Uterus (tissue), 4 donors: Measurements from ENCODE around the gene EGFLAM. TPM values are rescaled to one million over a fixed set of nuclear protein-coding genes. Genes with fewer than 3 reads are reported as not detected.

Experiments
- DNase-seq, 2 donors: peaks; one replicate each; pipeline ENCODE4 v3.0.0-alpha.2; 2019 to 2020
- H3K27ac ChIP-seq, 2 donors: fragments of 200-600 bp; sonication (generic); 1 replicate in 1 of 2; 2 replicates in 1 of 2; pipeline ENCODE4 v1.5.1; 2016 to 2018
- H3K27me3 ChIP-seq, 2 donors: fragments of 200-600 bp; sonication (generic); one replicate each; pipeline ENCODE4 v1.5.1; 2018 to 2019; ENCODE audit warnings: control low read depth in 1 of 2
- H3K36me3 ChIP-seq, 2 donors: fragments of 200-600 bp; sonication (generic); one replicate each; pipeline ENCODE4 v1.5.1; 2019; ENCODE audit warnings: control low read depth in 1 of 2
- H3K4me1 ChIP-seq, 2 donors: fragments of 200-600 bp; sonication (generic); one replicate each; pipeline ENCODE4 v1.5.1; 2018 to 2019; ENCODE audit warnings: control low read depth in 1 of 2
- H3K4me3 ChIP-seq, 2 donors: fragments of 200-600 bp; sonication (generic); 1 replicate in 1 of 2; 2 replicates in 1 of 2; pipeline ENCODE4 v1.5.1; 2018 to 2019; ENCODE audit warnings: mild to moderate bottlenecking in 1 of 2
- H3K9me3 ChIP-seq, 2 donors: fragments of 200-600 bp; sonication (generic); one replicate each; pipeline ENCODE4 v1.5.1; 2019; ENCODE audit warnings: control low read depth in 1 of 2
- CTCF ChIP-seq, 4 experiments: fragments of 200-600 bp in 2 of 4; fragments of 450-650 bp in 2 of 4; sonication (generic) in 2 of 4; IDR thresholded peaks; one replicate each; pipeline ENCODE4 v1.5.1; 2016 to 2019; ENCODE audit warnings: antibody characterized with exemption in 4 of 4, mild to moderate bottlenecking in 2 of 4, moderate library complexity in 1 of 4
- POLR2A ChIP-seq, 2 donors: fragments of 450-650 bp; IDR thresholded peaks; one replicate each; pipeline ENCODE4 v1.6.1; 2016; ENCODE audit warnings: antibody characterized with exemption in 2 of 2, mild to moderate bottlenecking in 1 of 2, moderate library complexity in 1 of 2
- intact Hi-C: fragments of 100-400 bp; cut with DNase I; formaldehyde crosslinking; loops from one replicate; pipeline ENCODE4 v1.15.1; 2023; ENCODE audit warnings: low total_unique reads
- total RNA-seq, 4 donors: library from RNA; depleted of rRNA in 3 of 4; stranded (reverse); fragments of >200 nt in 3 of 4; gene quantifications; one replicate each; pipeline versions ENCODE4 v1.1.0 to v1.2.4, GENCODE V29; 2014 to 2023
- donor health status: DM: yes; HTN: yes; CAD: no.

EGFLAM gene
- total RNA-seq, 4 donors from 2014 or later: 0.26 to 16.8 (median 3.6) TPM

GRCh38 chr5:38342261-38342660, 83.9 kb downstream of the EGFLAM start:
- no peak for DNase-seq
- H3K9me3 ChIP-seq: no peaks in the 10 kb centered on the region
- H3K4me3 ChIP-seq: no peak overlapping the region
- H3K4me1 ChIP-seq: no peaks in the 10 kb centered on the region
- TF ChIP-seq CTCF (IDR thresholded peaks at IDR 0.05): no peak
- no peak for TF ChIP-seq POLR2A (IDR thresholded peaks at IDR 0.05)
- no peaks in the 10 kb centered on the region for H3K27me3 ChIP-seq
- intact Hi-C loops: no loop called here
- no peaks in the 10 kb centered on the region for H3K36me3 ChIP-seq
- no peak overlapping the region for H3K27ac ChIP-seq

GRCh38 chr5:38344891-38345290, 86.5 kb downstream of the EGFLAM start:
- Histone ChIP-seq H3K27me3 (no peaks in the 10 kb centered on the region), H3K27ac (no peak overlapping the region), H3K4me1 (no peaks in the 10 kb centered on the region), H3K36me3 (no peaks in the 10 kb centered on the region), H3K4me3 (no peak overlapping the region), H3K9me3 (no peaks in the 10 kb centered on the region)
- DNase-seq: no peak
- TF ChIP-seq CTCF (IDR thresholded peaks at IDR 0.05): no peak
- no peak for TF ChIP-seq POLR2A (IDR thresholded peaks at IDR 0.05)
- intact Hi-C loops: no loop called here

GRCh38 chr5:38346593-38346992, 88.2 kb downstream of the EGFLAM start:
- TF ChIP-seq CTCF (IDR thresholded peaks at IDR 0.05) (no peak), POLR2A (IDR thresholded peaks at IDR 0.05) (no peak)
- Histone ChIP-seq H3K9me3 (no peaks in the 10 kb centered on the region), H3K4me3 (no peak overlapping the region), H3K4me1 (no peaks in the 10 kb centered on the region), H3K36me3 (no peaks in the 10 kb centered on the region), H3K27ac (no peak overlapping the region), H3K27me3 (no peaks in the 10 kb centered on the region)
- DNase-seq: no peak
- intact Hi-C loops: no loop called here

- TF ChIP-seq CTCF (IDR thresholded peaks at IDR 0.05) (no peak), POLR2A (IDR thresholded peaks at IDR 0.05) (no peak)
- H3K36me3 ChIP-seq: no peaks in the 10 kb centered on the region
- DNase-seq: no peak
- H3K9me3 ChIP-seq: no peaks in the 10 kb centered on the region
- H3K27ac ChIP-seq: no peak overlapping the region
- H3K4me3 ChIP-seq: no peak overlapping the region
- H3K27me3 ChIP-seq: no peaks in the 10 kb centered on the region
- H3K4me1 ChIP-seq: no peaks in the 10 kb centered on the region
- intact Hi-C loops: no loop called here
These were observed 88.8 kb downstream of the EGFLAM start for GRCh38 chr5:38347040-38347763.

- no peaks in the 10 kb centered on the region for H3K27me3 ChIP-seq
- H3K27ac ChIP-seq: no peak overlapping the region
- no peaks in the 10 kb centered on the region for H3K9me3 ChIP-seq
- no peak overlapping the region for H3K4me3 ChIP-seq
- intact Hi-C loops: no loop called here
- H3K4me1 ChIP-seq: no peaks in the 10 kb centered on the region
- TF ChIP-seq POLR2A (IDR thresholded peaks at IDR 0.05) (no peak), CTCF (IDR thresholded peaks at IDR 0.05) (no peak)
- no peak for DNase-seq
- no peaks in the 10 kb centered on the region for H3K36me3 ChIP-seq
These were observed 89.5 kb downstream of the EGFLAM start for GRCh38 chr5:38347896-38348295.
